Adipocyte (in vitro differentiated cells): ENCODE results near the gene ISM2.
A peak's percentile ranks its signal among the peaks of the same experiment; 100 is the strongest.

ENCODE experiments used
- DNase-seq: peaks from one replicate; pipeline ENCODE4 v3.0.0-alpha.2; 2015; ENCODE audit warnings: low read depth
- H3K27me3 ChIP-seq: replicated peaks from 2 replicates; pipeline ENCODE4 v1.7.0; 2013; ENCODE audit warnings: mild to moderate bottlenecking, low read length, moderate library complexity; ENCODE audit not compliant: control insufficient read depth, insufficient read depth
- H3K36me3 ChIP-seq: 2 replicates; pipeline ENCODE4 v1.7.0; 2013; ENCODE audit warnings: low read length, mild to moderate bottlenecking, moderate library complexity; ENCODE audit not compliant: control insufficient read depth, insufficient read depth, severe bottlenecking
- H3K4me1 ChIP-seq: 2 replicates; pipeline ENCODE4 v1.7.0; 2013; ENCODE audit warnings: mild to moderate bottlenecking, low read length, moderate library complexity; ENCODE audit not compliant: control insufficient read depth, insufficient read depth
- H3K4me3 ChIP-seq: 2 replicates; pipeline ENCODE4 v1.7.0; 2013; ENCODE audit warnings: mild to moderate bottlenecking, low read length, moderate library complexity
- H3K9ac ChIP-seq: 2 replicates; pipeline ENCODE4 v1.7.0; 2013; ENCODE audit warnings: mild to moderate bottlenecking, low read length, moderate library complexity
- H3K9me3 ChIP-seq: 2 replicates; pipeline ENCODE4 v1.7.0; 2013; ENCODE audit warnings: mild to moderate bottlenecking, low read length, moderate library complexity; ENCODE audit not compliant: control insufficient read depth

ISM2 gene

GRCh38 chr14:77458249-77458950 lies 40.2 kb downstream of the ISM2 start:
- no peaks in the 10 kb centered on the region for H3K9me3 ChIP-seq
- peak overlapping the region; percentile 100 for H3K4me3 ChIP-seq
- DNase-seq: peak; percentile 57
- peaks cover 21% of the 10 kb centered on the region for H3K4me1 ChIP-seq
- peak overlapping the region; percentile 99 for H3K9ac ChIP-seq
- H3K36me3 ChIP-seq: peaks cover 35% of the 10 kb centered on the region
- H3K27me3 ChIP-seq: no peaks in the 10 kb centered on the region

DNA sequence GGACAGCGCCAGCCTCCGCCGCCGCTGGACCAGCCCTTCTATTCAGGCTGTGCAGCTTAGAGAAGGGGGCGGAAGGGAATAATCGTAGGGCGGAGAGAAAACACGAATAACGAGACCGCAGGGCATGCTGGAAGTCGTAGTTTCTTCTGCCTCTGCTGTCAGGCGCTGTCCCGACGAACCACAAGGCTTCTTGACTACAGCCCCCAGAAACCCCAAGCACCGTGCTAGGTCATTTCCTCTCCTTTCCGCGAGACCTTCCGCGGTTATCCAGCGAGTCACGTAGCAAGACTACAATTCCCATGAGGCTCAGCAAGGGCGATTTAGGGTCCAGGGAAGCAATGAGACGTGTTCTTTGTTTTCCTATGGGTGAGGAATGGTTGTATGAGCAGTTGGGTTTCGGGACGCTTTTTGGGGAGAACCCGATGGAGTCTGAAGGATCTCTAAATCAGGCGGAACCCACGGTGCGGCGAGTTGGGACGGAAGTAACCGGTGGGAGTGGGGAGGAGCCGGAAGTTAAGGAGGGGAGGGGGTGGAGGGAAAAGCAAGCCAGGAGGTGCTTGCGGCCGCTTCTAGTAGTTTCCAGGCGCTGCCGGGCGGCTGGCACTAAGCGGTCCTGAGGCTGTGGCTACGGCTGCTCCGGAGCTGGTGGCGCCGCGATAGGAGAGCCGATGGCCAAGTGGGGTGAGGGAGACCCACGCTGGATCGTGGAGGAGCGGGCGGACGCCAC lies 40.9 kb downstream of the ISM2 start, which contains the start of the genes AHSA1 and VIPAS39:
TSS of gene AHSA1 (plus strand) at position 572 of the 727 bp plus-strand sequence. CDS start at position 669, 97 bp downstream.
TSS of gene VIPAS39 (minus strand) at position 80 of the 727 bp plus-strand sequence. CDS start 3,499 bp downstream, outside the sequence.
- peaks cover 35% of the 10 kb centered on the region for H3K36me3 ChIP-seq
- H3K4me1 ChIP-seq: peaks cover 21% of the 10 kb centered on the region
- no peaks in the 10 kb centered on the region for H3K27me3 ChIP-seq
- DNase-seq: peak; percentile 100
- H3K9ac ChIP-seq: peak within 1 kb of the TSS; percentile 99
- peak within 1 kb of the TSS; percentile 100 for H3K4me3 ChIP-seq
- H3K9me3 ChIP-seq: no peaks in the 10 kb centered on the region

- Histone ChIP-seq H3K9ac (peak overlapping the region; percentile 99), H3K27me3 (no peaks in the 10 kb centered on the region), H3K9me3 (no peaks in the 10 kb centered on the region), H3K36me3 (peaks cover 32% of the 10 kb centered on the region), H3K4me1 (peaks cover 21% of the 10 kb centered on the region), H3K4me3 (peak overlapping the region; percentile 100)
- DNase-seq: no peak
Measured at GRCh38 chr14:77457115-77457521, 41.5 kb downstream of the ISM2 start.

GRCh38 chr14:77455966-77456640 lies 42.5 kb downstream of the ISM2 start:
- Histone ChIP-seq H3K9me3 (no peaks in the 10 kb centered on the region), H3K4me3 (peak overlapping the region; percentile 100), H3K4me1 (peaks cover 21% of the 10 kb centered on the region), H3K36me3 (peaks cover 32% of the 10 kb centered on the region), H3K9ac (peak overlapping the region; percentile 99), H3K27me3 (no peaks in the 10 kb centered on the region)
- no peak for DNase-seq

DNA sequence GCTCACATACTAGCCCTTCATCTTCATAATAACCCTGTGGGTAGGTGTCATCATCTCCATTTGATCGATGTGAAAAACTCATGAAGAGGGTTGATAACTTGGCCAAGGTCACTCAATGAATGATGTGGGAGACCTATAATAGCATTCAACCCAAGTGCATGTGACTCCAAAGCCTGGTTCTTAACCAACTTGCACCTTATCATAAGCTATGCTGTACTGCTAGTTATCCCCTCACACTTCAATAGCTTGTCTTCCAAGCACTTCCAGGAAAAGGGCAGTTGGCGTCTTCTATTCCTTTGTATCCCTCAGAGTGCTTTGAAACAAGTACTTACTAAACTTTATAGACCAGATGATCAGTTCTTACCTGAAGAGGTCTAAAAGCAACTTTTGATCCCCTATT lies 56.4 kb downstream of the ISM2 start:
- Histone ChIP-seq H3K9me3 (no peaks in the 10 kb centered on the region), H3K36me3 (peaks cover 70% of the 10 kb centered on the region), H3K4me3 (no peak overlapping the region), H3K4me1 (no peaks in the 10 kb centered on the region), H3K9ac (no peak overlapping the region), H3K27me3 (no peaks in the 10 kb centered on the region)
- no peak for DNase-seq

DNA sequence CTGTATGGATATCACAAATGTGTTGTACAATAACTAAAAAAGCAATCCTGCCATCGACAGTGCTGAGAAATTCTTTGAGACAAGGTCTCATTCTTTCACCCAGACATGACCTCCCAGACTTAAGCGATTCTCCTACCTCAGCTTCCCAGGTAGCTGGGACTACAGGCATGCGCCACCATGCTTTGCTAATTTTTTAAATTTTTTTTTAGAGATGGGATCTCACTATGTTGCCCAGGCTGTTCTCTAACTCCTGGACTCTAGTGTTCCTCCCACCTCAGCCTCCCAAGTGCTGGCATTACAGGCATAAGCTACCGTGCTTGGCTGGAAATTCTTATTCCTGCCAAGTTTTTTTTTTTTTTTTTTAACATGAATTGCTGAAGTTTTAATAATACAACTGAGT lies 58.8 kb downstream of the ISM2 start:
- H3K9me3 ChIP-seq: no peaks in the 10 kb centered on the region
- no peaks in the 10 kb centered on the region for H3K27me3 ChIP-seq
- H3K4me1 ChIP-seq: no peaks in the 10 kb centered on the region
- H3K36me3 ChIP-seq: peaks cover 81% of the 10 kb centered on the region
- H3K9ac ChIP-seq: no peak overlapping the region
- no peak overlapping the region for H3K4me3 ChIP-seq
- DNase-seq: no peak

- no peaks in the 10 kb centered on the region for H3K9me3 ChIP-seq
- H3K9ac ChIP-seq: no peak overlapping the region
- no peaks in the 10 kb centered on the region for H3K27me3 ChIP-seq
- no peak overlapping the region for H3K4me3 ChIP-seq
- DNase-seq: no peak
- H3K36me3 ChIP-seq: peaks cover 82% of the 10 kb centered on the region
- H3K4me1 ChIP-seq: no peaks in the 10 kb centered on the region
Measured at GRCh38 chr14:77438596-77438995, 60.0 kb downstream of the ISM2 start.

DNA sequence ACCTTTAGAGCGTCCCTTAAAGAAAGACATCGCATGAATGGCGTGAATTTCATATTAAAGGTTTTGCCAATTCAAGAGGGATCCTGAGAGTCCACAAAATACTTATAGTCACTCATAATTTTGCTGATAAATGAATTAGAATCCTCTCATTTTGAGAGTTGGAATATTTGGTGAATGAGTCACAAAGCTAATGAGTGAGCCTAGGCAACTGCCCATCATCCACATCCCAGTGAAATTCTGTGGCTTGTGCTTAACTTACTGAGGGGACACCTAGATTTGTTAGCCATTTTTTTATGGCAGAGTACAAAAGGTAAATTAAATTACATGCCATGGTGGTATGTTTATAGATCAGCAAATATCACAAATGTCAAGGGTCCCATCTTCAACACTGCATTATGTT lies 62.6 kb downstream of the ISM2 start:
- Histone ChIP-seq H3K27me3 (no peaks in the 10 kb centered on the region), H3K9me3 (no peaks in the 10 kb centered on the region), H3K4me1 (no peaks in the 10 kb centered on the region), H3K36me3 (peaks cover 81% of the 10 kb centered on the region), H3K9ac (no peak overlapping the region), H3K4me3 (no peak overlapping the region)
- DNase-seq: no peak

DNA sequence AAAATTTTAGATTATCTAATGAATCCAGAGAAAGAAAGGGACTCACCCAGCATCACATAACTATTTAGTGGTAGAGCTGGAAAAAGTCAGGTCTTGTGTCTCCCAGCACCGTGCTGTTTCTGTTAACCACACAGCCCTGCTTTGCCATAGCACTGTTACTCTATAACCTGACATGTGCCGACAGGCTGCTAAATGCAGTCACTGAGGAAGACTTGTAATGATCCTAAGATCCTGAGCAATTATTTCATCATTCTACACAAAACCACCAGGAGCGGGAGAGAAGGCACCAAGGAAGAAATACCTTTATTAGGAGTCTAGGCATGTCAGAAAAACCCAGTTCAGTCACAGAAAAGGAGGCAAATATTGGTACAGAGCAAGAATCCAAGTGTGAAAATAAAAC lies 72.2 kb downstream of the ISM2 start:
- no peak overlapping the region for H3K9ac ChIP-seq
- H3K27me3 ChIP-seq: no peaks in the 10 kb centered on the region
- H3K4me3 ChIP-seq: no peak overlapping the region
- DNase-seq: no peak
- H3K9me3 ChIP-seq: no peaks in the 10 kb centered on the region
- peaks cover 5% of the 10 kb centered on the region for H3K4me1 ChIP-seq
- H3K36me3 ChIP-seq: peaks cover 75% of the 10 kb centered on the region

DNA sequence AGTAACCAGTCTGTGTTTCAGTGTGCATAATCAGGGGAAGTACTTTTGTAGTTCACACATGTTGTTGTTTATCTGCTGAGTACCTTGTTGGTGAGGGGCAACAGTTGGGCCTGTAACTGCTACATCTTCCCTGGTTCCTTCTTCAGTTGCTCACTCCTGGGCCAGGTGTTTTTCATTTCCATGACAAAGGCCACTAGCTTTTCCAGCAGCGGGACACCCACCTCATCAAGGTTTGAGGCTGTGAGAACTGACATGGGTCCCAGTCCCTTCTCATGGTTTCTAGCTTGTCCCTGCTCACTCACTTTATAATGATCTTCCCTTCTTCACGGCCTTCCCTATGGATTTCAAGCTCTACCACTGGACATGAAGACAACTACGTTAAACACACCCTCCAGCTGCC lies 73.8 kb downstream of the ISM2 start:
- Histone ChIP-seq H3K4me3 (no peak overlapping the region), H3K9ac (no peak overlapping the region), H3K27me3 (no peaks in the 10 kb centered on the region), H3K36me3 (peaks cover 63% of the 10 kb centered on the region), H3K4me1 (peaks cover 14% of the 10 kb centered on the region), H3K9me3 (peaks cover 2% of the 10 kb centered on the region)
- no peak for DNase-seq
